HL-60 (cell line): ENCODE measurements around the gene VAMP5.

Source experiments
- DNase-seq, 2 experiments: peaks; one replicate each; pipeline ENCODE4 v3.0.0-alpha.2; 2010 to 2020; ENCODE audit warnings: low read depth in 1 of 2, low spot score in 1 of 2
- H3K27ac ChIP-seq: fragments of 250-450 bp; sonication (Bioruptor Pico); replicated peaks from 2 replicates; pipeline ENCODE4 v1.5.1; 2020; ENCODE audit warnings: mild to moderate bottlenecking, moderate library complexity
- H3K27me3 ChIP-seq: fragments of 250-450 bp; sonication (Bioruptor Pico); 2 replicates; pipeline ENCODE4 v1.5.1; 2021; ENCODE audit warnings: mild to moderate bottlenecking, moderate library complexity; ENCODE audit not compliant: insufficient read depth, poor library complexity, severe bottlenecking
- H3K4me3 ChIP-seq: replicated peaks from 2 replicates; pipeline ENCODE4 v1.5.1; 2011; ENCODE audit warnings: mild to moderate bottlenecking, control low read depth, low read length; ENCODE audit not compliant: insufficient read depth
- GABPA ChIP-seq: IDR thresholded peaks from 2 replicates; pipeline ENCODE4 v1.6.1; 2012; ENCODE audit warnings: low read depth
- POLR2AphosphoS5 ChIP-seq: IDR thresholded peaks from 2 replicates; pipeline ENCODE4 v1.6.1; 2012; ENCODE audit warnings: low read depth
- REST ChIP-seq: IDR thresholded peaks from 2 replicates; pipeline ENCODE4 v1.6.1; 2012; ENCODE audit warnings: low read depth; ENCODE audit not compliant: insufficient replicate concordance
- SPI1 ChIP-seq: IDR thresholded peaks from 2 replicates; pipeline ENCODE4 v1.6.1; 2012; ENCODE audit warnings: low read depth, mild to moderate bottlenecking, borderline replicate concordance
- TF ChIP-seq, protein P1 (sequence below): IDR thresholded peaks from one replicate; pipeline ENCODE4 v1.5.1; 2011; ENCODE audit warnings: low read length, control low read depth, inconsistent platforms; ENCODE audit not compliant: insufficient read depth

Gene VAMP5

GRCh38 chr2:85589181-85589580, 5.0 kb downstream of the VAMP5 start:
- peak overlapping the region; percentile 63 for H3K27ac ChIP-seq
- no peak for TF ChIP-seq REST
- TF ChIP-seq SPI1: no peak
- no peak for TF ChIP-seq GABPA
- TF ChIP-seq, protein P1, sequence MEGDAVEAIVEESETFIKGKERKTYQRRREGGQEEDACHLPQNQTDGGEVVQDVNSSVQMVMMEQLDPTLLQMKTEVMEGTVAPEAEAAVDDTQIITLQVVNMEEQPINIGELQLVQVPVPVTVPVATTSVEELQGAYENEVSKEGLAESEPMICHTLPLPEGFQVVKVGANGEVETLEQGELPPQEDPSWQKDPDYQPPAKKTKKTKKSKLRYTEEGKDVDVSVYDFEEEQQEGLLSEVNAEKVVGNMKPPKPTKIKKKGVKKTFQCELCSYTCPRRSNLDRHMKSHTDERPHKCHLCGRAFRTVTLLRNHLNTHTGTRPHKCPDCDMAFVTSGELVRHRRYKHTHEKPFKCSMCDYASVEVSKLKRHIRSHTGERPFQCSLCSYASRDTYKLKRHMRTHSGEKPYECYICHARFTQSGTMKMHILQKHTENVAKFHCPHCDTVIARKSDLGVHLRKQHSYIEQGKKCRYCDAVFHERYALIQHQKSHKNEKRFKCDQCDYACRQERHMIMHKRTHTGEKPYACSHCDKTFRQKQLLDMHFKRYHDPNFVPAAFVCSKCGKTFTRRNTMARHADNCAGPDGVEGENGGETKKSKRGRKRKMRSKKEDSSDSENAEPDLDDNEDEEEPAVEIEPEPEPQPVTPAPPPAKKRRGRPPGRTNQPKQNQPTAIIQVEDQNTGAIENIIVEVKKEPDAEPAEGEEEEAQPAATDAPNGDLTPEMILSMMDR: no peak
- TF ChIP-seq POLR2AphosphoS5: no peak
- DNase-seq: no peak
- no peaks in the 10 kb centered on the region for H3K27me3 ChIP-seq
- H3K4me3 ChIP-seq: no peak overlapping the region

DNA sequence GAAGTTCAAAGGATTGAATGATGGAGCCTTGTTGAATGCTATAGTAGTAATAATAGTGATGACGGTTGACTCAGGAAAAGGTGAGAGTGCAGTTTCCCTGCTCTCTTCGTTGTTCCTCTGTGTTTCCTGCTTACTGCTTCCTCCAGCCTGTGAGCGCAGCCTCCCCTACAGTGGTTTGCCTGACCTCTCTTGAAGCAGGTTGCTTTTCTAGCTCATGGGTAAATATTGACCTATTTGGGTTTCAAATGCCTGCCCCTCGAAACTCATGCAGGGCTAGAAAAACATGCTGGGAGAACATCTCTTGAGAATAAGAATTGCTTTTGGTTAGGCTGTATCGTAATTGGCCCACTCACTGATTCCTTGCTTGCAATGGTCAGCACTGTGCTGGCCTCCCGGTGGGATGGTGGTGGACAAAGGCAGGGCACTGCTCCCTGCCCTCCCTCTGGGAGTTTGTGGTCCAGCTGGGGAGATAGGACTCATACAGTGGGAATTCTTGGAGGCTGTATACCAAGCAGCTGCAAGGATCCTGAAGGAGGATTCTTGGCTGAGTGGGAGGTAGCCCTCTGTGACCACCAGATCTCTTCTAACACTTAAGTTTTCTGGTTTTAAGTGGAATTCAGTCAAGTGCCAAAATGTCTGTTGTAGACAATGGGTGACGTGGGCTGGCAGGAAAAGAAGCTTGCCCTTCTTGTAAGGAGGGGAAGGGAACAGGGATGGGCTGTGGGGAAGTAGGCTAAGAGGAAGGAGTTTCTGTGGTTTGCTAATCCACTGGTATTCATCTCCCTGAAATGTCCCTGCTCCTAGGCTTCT, 6.0 kb downstream of the VAMP5 start:
- Histone ChIP-seq H3K27me3 (no peaks in the 10 kb centered on the region), H3K4me3 (no peak overlapping the region), H3K27ac (peak overlapping the region; percentile 38)
- TF ChIP-seq SPI1: peak; percentile 52; the same call in 1 of the 2 replicates
- TF ChIP-seq, protein P1: no peak
- TF ChIP-seq GABPA: no peak
- 0 out of 2 replicates have a peak, but pooled peaks have one; percentile 9 for TF ChIP-seq POLR2AphosphoS5
- peak in 1 of 2 experiments; percentile 52 for DNase-seq

- TF ChIP-seq, protein P1: no peak
- TF ChIP-seq SPI1 (no peak), REST (no peak), GABPA (no peak), POLR2AphosphoS5 (no peak)
- H3K27me3 ChIP-seq: no peaks in the 10 kb centered on the region
- no peak overlapping the region for H3K4me3 ChIP-seq
- no peak for DNase-seq
- peak overlapping the region; percentile 38 for H3K27ac ChIP-seq
These were observed 6.7 kb downstream of the VAMP5 start for GRCh38 chr2:85590950-85591349.
